ENCODE measurements around the gene DTWD2.
A peak's percentile ranks its signal among the peaks of the same experiment; 100 is the strongest.
"Not testable (repeated sequence)": the region's sequence is repeated elsewhere in the genome, so short reads cannot be mapped to it uniquely, and the experiment has no call there.

DTWD2 gene

DNA sequence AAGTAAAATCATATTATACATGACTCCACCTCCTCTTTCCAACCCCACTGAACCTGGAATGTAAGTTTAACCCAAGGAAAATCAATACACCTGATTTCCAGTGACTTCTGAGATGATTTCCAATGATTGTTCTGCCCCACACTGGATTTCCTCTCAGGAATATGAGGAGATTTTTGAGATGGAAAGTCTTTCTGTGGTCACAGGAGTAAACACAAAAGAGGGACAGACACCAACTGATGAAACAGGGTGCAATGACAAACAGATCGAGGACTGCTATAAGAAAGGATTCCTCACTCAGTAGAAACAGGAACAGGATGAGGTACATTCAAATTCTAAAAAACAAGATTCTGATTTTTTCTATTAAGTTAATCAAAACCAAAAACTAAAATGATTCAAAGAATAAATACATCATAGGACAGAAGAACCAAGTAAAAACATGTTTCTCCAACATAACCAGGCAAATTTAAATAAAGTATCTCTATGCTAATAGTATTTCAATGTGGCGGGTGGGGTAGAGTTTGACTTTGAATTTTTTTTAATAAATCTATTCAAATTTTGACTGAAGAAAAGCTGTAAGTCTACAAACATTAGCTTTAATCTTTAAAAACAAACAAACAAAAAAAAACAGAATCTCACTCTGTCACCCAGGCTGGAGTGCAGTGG is 42.1 kb downstream of the DTWD2 start:
- DNase-seq: no peak

DNA sequence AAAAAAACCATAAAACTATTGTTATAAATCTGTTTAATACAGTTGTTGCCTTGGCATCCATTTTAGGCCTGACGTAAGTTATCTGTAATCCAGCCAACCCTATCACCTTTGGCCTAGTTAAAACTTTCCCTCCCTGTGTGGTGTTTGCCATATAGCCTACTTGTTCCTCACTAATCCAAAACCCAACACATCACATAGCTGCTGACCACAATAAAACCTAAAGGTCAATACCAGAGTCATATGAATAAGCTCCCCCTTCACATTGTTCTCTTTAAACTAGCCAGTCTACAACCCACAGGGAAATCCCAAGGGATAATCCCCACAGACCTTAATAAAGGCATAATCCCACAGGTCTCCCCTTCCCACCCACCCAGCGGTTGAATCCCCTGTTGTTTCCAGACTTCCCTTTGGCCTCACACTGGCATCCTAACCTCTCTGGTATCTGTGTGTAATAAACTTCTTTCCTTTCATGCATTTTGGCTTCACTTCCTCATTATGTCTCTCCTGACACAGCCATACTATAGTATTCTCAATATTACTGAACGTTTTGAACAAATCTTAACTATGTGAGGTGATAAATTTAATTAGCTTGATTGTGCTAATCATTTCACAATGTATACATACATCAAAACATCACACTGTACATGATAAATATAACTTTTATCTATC is 50.8 kb downstream of the DTWD2 start:
- no peak for DNase-seq

DNA sequence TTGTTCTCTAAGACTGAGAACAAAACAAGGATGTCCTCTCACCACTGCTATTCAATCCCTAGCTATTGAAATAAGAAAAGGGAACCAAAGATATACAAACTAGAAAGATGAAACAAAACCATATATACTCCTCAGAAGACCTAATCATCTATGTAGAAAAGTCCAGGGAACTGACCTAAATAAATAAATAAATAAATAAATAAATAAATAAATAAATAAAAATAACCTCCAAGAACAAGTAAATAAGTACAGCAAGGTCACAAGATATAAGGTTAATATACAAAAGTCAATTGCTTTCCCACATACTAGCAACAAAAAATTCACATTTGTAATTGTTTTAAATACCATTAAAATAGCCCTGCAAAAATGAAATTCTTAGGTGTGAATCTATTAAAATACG is 54.6 kb downstream of the DTWD2 start:
- DNase-seq: no peak

DNA sequence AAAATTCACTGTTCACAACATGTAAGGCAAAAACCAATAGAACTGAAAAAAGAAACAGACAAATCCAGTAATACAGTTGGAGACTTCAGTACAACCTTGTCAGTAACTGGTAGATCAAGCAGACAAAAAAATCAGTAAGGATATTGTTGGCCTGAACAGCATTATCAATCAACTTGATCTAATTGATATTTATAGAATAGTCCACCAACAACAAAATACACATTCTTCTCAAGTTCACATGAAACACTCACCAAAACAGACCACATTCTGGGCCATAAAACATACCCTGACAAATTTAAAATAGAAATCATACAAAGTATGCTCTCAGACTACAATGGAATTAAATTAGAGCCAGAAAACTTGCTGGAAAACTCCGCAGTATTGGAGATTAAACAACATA is 56.8 kb downstream of the DTWD2 start:
- no peak for DNase-seq

DNA sequence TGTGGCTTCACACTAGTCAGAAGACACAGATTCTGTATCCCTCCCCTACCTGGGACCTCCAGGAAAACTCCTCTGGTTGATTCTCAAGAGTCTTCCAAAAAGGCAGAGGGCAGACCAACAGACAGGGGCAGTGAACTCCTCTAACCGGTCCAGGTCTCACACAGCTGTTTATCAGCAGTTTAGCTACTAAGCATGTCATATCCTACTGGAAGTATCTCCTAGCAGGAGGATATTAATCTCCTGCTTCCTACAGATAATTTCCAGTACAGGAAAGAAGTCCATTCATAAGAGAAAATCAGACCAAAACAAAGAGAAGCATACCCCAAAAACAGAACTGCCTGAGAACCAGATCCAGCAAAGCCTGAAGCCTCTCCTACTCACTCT is 64.3 kb downstream of the DTWD2 start:
- DNase-seq: no peak

DNA sequence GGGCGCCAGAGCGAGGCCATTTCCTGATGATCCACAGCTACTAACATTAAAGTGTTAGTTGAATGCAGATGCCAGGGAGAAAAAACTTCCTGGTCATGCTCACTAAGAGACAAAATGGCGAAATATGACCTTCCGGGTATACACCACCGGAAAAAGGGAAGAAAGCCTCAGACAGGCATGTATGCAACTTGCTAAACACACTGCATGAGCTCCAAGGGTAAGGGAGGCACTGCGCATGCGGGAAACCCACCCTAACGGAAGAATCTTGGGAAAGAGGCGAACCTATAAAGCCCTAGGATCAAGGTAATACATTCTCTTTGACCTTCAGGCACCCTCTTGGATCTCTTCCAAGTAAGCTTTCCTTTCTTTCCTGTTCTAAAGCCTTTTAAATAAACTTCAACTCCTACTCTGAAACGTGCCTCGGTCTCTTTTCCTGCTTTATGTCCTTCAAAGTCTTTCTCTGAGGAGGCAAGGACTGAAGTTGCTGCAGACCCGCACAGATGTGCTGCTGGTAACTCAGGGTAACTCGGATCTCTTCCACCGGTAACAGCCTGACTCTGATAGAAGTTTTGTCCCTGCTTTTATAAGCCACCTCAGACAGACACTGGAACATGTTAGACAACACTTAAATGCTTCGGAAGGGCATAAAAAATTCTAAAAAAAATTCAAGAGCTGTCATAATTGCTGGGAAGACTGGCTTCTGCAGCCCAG is 64.9 kb downstream of the DTWD2 start:
- DNase-seq: no peak

DNA sequence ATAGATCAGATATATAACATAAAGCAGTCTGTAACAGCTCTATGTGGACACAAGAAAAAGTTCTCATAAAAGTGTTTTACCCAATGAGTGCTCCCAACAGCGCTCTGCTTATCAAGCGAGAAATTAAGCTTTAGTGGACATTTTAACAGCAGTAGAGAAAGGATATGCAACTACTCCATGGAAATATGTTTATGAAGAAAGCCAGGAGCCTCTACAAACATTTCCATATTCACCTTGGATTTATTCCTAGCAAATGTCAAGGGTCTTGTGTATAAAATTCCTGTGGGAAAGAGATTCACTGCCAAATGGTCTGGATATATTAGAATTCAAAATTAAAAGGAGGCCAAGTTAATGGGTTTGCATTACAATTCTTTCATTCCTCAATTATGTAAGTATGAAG is 66.5 kb downstream of the DTWD2 start:
- DNase-seq: no peak

DNA sequence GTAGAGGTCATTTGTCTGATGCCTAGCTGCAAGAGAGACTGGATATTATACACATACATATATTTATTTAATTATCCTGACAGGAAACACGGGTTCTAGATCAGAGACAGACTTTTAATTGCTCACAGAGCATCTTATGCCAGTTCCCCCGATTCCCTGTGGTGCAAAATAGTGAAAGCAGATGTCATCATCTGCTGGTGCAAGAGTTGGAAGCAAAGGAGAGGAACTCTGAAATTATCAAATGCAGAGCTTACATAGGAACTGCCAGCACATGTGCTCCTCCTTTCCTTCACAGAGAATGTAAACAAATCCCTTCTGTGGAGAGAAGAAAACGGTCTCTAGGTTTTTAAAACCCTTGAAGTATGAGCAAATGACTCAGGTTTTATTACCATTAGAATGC is 69.3 kb downstream of the DTWD2 start:
- DNase-seq: no peak

DNA sequence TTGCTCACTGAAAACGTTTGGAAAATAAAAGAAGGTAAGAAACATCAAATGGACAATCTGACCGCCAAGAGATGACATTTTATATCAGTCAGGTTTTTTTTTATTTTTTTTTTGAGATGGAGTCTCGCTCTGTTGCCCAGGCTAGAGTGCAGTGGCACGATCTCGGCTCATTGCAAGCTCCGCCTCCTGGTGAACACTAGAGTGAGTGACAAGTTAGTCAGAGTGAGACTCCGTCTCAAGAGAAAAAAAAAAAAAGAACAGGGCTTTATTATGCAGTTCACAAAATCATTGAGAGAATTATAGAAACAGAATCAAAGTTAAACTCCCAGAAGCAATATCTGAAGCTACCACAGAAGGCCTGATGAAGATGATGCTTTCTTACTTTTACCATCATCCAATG is 70.1 kb downstream of the DTWD2 start:
- no peak for DNase-seq

DNA sequence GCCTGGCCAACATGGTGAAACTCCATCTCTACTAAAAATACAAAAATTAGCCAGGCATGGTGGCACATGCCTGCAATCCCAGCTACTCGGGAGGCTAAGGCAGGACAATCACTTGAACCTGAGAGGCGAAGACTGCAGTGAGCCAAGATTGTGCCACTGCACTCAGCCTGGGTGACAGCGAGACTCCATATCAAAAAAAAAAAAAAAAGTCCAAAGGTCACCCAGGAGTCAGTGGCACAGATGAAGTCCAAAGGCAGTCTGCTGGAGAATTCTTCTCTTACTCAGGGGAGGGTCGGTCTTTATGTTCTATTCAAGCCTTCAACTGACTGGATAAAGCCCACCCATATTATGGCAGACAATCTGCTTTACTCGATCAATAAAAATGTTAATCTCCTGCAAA is 80.8 kb downstream of the DTWD2 start:
- not testable (repeated sequence) for DNase-seq

DNA sequence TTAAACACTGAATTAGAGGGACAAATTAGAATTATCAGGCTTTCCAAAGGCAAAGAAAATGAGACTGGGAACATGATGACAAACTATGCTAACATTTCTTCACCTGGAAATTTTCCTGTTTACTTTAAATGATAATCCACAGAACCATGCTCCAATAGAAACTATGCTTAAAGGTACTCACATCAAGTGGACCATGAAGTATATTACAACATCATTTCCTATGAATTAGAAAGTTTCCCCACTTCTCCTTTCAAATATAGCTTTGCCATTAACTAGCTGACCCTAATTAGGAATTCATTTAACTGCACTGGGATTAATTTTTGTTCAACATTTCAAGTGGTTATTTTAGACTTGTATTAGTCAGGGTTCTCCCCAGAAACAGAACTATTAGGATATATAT is 81.4 kb downstream of the DTWD2 start:
- DNase-seq: no peak

DNA sequence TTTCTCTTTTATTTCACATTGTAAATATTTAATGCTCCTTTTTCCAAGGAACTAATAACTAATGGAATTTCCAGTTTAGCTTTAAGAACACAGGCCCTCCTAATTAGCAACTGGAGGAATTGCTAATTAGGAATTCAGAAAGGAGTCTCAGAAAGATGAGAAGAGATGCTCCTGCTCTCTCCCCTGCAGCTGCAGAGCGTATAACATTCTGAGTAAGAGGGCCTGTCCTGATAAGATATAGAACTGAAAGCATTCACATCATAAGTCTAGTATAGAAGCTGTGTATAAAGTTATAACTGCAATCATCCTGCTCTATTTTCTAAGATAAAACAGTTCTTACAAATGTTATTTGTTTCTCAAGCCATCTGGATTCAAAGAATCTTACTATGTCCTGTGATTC is 83.2 kb downstream of the DTWD2 start:
- no peak for DNase-seq

DNA sequence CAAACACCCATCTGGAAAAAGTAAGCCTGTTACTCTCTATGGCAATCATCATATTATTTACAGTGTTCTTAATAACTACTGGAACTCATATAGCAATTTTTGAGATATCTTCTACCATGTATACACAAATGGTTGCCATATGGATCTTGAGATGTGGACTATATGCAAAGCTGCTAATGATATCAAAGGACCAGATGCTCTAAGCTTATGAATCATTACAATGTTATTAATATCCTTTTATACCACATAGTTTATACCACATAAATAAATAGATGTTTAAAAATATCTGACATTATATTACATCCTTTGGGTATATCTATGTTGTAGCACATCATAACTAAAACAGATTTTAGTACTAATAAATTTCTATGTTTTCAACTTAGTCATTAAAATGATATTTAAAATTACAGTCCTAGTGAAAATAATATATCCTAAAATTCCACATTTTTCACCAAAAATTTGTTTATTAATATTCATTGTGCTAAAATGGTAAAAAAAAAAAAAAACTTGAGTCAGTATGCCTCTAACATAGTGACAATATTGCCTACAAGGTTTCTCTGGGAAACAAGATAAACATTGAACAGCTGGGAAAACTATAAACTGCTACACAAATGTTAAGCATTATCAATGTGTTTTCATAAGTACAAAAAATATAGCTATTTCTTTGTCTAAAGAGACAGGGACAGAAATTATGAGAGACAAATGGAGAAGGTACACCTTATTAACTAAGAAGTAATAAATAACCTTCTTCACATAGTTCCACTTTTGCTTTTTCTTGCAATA is 85.5 kb downstream of the DTWD2 start:
- no peak for DNase-seq

DNA sequence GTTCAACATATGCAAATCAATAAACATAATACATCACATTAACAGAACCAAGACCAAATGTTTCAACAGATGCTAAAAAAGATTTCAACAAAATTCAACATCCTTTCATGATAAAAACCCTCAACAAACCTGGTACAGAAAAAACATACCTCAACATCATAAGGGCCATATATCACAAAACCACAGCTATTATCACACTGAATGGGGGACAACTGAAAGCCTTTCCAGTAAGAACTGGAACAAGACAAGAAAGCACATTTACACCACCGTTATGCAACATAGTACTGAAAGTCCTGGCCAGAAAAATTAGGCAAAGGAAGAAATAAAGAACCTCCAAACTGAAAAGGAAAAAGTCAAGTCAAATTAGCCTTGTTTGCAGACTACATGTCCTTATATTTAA is 93.6 kb downstream of the DTWD2 start:
- no peak for DNase-seq

DNA sequence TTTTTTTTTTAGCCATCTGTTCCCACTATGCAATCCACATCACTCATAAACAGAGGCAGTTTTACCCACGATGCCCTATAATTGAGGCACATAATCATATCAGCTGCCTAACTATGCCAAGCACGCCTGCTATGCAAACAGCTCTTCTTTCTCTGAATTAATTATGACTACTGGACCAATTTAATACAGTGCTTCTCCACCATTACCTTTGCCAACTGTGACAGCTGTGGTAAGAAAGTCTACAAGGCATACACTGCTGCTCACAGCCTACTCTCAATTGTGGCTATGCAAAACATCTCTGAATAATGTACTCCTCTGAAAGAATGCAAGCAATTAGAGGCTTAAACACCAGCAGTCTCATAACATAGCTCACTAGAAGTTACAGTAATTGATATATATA is 97.1 kb downstream of the DTWD2 start:
- peak; percentile 57 for DNase-seq

DNA sequence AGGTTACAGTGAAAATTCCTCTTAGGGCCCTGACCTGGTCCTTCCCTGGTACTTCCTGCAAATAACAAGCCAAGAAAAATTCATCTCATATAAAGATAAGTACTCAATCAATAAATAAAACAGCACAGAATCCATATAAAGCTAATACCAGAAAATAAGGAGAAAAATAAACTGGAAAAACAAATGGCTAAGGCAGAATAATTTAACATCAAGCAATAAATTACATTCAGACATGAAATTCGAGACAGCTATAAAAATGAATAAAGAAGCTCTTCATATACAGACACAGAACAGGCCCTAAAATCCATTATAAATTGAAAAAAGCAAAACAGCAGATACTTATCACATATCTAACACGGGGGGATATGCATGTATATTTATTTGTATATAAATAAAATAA is 99.2 kb downstream of the DTWD2 start:
- no peak for DNase-seq

DNA sequence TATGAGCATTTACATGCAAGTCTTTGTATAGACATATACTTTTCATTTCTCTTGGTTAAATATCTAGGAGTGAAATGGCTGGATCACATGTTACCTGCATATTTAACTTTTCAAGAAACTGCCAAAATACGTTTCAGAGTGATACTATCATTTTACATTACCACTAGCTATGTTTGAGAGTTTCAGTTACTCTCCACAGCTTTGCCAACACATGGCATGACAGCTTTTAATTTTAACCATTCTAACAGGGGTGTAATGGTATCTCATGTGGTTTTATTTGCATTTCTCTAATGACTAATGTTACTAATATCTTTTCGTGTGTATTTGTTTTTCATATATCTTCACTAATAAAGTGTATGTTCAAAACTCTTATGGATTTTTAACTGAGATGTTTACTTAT is 99.8 kb downstream of the DTWD2 start:
- no peak for DNase-seq

DNA sequence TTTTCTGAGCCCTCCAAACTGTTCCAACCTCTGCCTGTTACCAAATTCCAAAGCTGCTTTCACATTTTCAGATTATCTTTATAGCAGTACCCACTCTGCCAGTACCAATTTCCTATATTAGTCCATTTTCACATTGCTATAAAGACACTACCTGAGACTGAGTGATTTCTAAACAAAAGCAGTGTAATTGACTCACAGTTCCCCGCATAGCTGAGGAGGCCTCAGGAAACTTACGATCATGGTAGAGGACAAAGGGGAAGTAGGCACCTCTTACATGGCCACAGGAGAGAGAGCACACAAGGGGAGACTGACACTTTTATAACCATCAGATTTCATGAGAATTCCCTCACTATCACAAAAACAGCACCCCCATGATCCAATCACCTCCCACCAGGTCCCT is 105.0 kb downstream of the DTWD2 start:
- no peak for DNase-seq

DNA sequence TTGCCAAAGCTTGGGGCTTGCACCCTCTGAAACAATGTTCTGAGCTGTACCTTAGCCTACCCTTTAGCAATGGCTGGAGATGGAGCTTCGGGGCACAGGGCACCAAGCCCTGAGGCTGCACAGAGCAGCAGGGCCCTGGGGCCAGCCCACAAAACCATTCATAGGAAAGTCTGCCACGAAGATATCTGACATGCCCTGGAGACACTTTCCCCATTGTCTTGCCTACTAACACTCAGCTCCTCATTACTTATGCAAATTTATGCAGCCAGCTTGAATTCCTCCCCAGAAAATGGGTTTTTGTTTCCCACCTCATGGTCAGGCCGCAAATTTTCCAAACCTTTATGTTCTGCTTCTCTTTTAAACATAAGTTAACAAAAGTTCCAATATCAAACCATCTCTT is 105.7 kb downstream of the DTWD2 start:
- no peak for DNase-seq

DNA sequence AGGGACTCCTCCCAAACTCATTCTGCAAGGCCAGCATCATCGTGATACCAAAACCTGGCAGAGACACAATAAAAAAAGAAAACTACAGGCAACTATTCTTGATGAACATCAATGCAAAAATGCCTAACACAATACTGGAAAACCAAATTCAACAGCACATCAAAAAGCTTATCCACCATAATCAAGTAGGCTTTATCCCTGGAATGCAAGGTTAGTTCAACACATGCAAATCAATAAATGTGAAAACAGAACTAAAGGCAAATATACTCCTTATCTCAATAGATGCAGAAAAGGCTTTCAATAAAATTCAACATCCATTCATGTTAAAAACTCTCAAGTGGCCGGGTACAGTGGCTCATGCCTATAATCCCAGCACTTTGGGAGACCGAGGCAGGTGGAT is 111.5 kb downstream of the DTWD2 start:
- DNase-seq: not testable (repeated sequence)

DNA sequence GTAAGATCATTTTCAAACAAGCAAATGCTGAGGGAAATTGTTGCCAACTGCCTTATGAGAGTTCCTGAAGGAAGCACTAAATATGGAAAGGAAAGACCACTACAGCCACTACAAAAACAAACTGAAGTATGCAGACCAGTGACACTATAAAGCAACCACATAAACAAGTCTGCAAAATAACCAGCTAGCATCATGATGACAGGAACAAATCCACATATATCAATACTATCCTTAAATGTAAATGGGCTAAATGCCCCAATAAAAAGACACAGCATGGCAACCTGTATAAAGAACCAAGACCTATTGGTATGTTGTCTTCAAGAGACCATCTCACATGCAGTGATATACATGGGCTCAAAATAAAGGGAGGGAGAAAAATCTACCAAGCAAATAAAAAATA is 113.2 kb downstream of the DTWD2 start:
- DNase-seq: no peak

DNA sequence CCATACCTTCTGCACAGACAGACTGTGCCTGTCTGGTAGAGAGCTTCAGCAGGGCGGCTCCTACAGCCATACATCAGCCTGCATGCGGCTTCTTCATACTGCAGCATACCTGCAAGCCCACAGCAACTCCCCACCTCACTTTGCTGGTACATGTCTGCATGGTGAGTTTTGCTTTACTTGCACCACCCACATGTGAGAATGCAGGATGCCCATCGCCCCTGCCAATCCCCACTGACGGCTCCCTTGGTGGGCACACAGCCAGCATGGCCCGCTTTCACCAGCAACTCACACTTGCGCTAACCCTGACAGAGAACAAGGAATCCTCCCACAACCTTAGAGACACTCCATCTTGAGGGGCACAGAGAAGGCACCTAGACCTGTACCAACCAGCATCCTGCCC is 114.9 kb downstream of the DTWD2 start:
- DNase-seq: no peak

DNA sequence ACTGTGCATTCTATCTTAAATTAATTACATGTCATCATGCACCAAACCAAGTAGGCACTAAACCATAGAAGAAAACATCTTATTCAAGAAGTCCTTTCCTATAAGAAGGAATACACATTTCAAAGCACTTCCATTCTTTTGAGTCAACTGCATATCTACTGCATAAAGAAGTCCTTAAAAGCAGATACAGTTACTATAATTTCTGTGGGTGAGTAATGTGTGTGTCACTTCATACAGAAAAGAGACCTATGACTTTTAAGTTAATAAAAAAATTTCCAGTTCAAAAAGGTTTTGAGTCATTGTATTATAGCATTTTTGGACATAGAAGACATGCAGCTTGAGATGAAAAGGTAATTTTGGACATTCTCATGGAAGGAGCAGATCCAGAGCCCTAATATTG is 125.0 kb downstream of the DTWD2 start:
- DNase-seq: no peak

DNA sequence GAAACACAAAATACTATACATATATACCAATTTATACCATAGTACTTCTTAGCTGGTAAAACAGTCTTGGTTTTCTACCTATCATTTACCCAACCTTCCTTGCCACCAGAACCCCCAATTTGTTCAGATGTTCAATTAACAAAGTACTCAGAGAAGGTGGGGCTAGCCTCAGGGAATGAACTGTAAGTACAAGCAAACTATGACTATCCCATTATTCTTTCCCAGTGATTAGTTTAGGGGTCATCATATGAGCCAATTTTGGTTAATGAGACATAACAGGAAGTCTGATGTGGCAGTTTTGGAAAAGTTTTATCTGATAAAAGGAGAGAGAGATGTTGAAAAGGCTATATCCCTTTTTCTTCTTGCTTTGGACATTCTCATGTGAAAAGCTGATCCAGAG is 125.8 kb downstream of the DTWD2 start:
- DNase-seq: no peak
